AG09309 (cell line): ENCODE measurements around the gene JUND.

Source experiments
- DNase-seq: peaks from one replicate; pipeline ENCODE4 v3.0.0-alpha.2; 2010; ENCODE audit warnings: low read depth
- H3K4me3 ChIP-seq: 2 replicates; pipeline ENCODE4 v1.5.1; 2011; ENCODE audit warnings: mild to moderate bottlenecking, low read depth, low read length, moderate library complexity; ENCODE audit not compliant: control insufficient read depth
- TF ChIP-seq, protein P1 (sequence below): IDR thresholded peaks from 2 replicates; pipeline ENCODE4 v1.5.1; 2011; ENCODE audit warnings: mild to moderate bottlenecking, low read depth, low read length, inconsistent platforms; ENCODE audit not compliant: insufficient read depth, control insufficient read depth; ENCODE audit errors: missing control alignments

Gene JUND

DNA sequence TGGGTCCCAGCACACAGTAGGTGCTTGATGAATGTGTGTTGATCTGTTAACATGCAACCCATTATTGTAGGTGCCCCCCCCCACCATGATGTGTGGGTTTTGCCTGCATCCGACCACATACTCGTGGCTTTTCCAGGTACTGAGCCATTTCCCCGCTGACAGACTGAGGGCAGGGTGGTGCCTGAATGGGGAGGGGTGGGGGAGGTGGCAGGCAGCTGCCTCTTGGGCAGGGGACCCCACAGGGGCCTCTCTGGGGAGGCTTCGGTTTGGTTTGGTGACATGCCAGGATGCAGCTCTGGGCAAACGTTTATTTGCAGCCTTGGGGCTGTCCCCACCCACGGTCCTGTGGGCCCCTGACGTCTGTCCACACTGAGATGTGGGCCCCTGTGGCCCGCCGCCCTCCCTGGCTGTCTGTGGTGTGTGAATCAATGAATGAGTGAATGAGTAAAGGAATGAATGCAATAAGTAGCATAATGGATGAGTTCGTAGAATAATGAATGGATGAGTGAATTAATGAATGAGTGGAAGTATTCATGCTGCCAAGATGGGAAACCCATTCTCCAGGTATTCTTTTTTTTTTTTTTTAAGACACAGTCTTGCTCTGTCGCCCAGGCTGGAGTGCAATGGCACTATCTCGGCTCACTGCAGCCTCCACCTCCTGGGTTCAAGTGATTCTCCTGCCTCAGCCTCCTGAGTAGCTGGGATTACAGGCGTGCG is 9.0 kb upstream of the JUND start:
- DNase-seq = no peak
- TF ChIP-seq, protein P1, sequence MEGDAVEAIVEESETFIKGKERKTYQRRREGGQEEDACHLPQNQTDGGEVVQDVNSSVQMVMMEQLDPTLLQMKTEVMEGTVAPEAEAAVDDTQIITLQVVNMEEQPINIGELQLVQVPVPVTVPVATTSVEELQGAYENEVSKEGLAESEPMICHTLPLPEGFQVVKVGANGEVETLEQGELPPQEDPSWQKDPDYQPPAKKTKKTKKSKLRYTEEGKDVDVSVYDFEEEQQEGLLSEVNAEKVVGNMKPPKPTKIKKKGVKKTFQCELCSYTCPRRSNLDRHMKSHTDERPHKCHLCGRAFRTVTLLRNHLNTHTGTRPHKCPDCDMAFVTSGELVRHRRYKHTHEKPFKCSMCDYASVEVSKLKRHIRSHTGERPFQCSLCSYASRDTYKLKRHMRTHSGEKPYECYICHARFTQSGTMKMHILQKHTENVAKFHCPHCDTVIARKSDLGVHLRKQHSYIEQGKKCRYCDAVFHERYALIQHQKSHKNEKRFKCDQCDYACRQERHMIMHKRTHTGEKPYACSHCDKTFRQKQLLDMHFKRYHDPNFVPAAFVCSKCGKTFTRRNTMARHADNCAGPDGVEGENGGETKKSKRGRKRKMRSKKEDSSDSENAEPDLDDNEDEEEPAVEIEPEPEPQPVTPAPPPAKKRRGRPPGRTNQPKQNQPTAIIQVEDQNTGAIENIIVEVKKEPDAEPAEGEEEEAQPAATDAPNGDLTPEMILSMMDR = no peak
- no peak overlapping the region for H3K4me3 ChIP-seq

GRCh38 chr19:18289471-18290301 is 8.3 kb upstream of the JUND start:
- DNase-seq = no peak
- no peak overlapping the region for H3K4me3 ChIP-seq
- TF ChIP-seq, protein P1 = no peak

- no peak overlapping the region for H3K4me3 ChIP-seq
- TF ChIP-seq, protein P1 = no peak
- no peak for DNase-seq
Measured at GRCh38 chr19:18287836-18288772, 6.7 kb upstream of the JUND start.

GRCh38 chr19:18286973-18287635 is 5.7 kb upstream of the JUND start:
- TF ChIP-seq, protein P1 = no peak
- no peak for DNase-seq
- no peak overlapping the region for H3K4me3 ChIP-seq

DNA sequence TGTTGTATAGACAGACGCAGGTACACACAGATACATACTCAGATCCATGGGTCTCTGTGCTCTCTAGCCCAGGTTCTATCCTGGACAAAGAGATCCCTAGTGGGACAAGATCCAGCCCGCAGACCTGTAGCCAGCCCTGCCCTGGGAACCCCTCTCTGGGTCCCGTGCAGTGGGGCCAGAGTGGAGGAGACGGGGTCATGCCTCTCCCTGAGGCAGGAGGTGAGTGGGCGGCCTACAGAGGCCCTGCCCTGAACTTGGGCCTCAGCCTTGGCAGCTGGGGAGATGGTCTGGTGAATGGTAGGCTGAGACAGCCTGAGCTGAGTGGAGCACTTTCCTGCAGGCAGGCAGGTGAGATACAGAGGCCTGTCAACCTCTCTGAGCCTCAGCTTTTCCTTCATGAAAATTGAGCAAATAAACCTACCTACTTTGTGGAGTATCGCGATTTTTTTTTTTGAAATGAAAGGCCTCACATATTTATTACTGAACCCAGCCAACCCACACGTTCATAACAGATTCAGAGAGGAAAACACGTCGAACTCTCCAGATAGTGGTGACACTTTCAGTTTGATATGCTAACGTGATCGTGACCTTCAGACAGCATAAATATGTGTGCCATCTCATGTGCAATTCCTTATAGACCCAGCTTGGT is 3.4 kb upstream of the JUND start:
- no peak for DNase-seq
- no peak overlapping the region for H3K4me3 ChIP-seq
- TF ChIP-seq, protein P1 = no peak
